Calu3 (cell line): ENCODE data around the gene MCF2L2. TPM values are rescaled to one million over a fixed set of nuclear protein-coding genes. Genes with fewer than 3 reads are reported as not detected.

Experiments used
- BruUV-seq: library from RNA; stranded (reverse); fragments of 400-500 nt; replicated peaks from 2 replicates; lab custom pipeline; 2021; lab: Mats Ljungman, UMichigan
- CTCF ChIA-PET: fragments of 300-600 bp; sonication (Branson Sonifier 250); formaldehyde crosslinking; loops from one replicate; lab custom pipeline; 2022; ENCODE audit warnings: antibody characterized with exemption; lab: Charles Lee
- DNase-seq: peaks from one replicate; pipeline ENCODE4 v3.0.0; 2022
- H3K27ac Mint-ChIP-seq: one replicate; pipeline ENCODE4 v1.8.0; 2022; ENCODE audit warnings: mixed read lengths; ENCODE audit not compliant: unreplicated experiment
- H3K27me3 Mint-ChIP-seq: one replicate; pipeline ENCODE4 v1.8.0; 2022; ENCODE audit warnings: mixed read lengths; ENCODE audit not compliant: unreplicated experiment
- H3K36me3 Mint-ChIP-seq: one replicate; pipeline ENCODE4 v1.8.0; 2022; ENCODE audit warnings: mild to moderate bottlenecking, moderate library complexity, mixed read lengths; ENCODE audit not compliant: insufficient read depth, unreplicated experiment
- H3K4me1 Mint-ChIP-seq: one replicate; pipeline ENCODE4 v1.8.0; 2022; ENCODE audit warnings: mild to moderate bottlenecking, low read depth, mixed read lengths; ENCODE audit not compliant: unreplicated experiment
- H3K4me3 Mint-ChIP-seq: one replicate; pipeline ENCODE4 v1.8.0; 2022; ENCODE audit warnings: mild to moderate bottlenecking, low read depth, moderate library complexity, mixed read lengths; ENCODE audit not compliant: unreplicated experiment
- H3K9me3 Mint-ChIP-seq: one replicate; pipeline ENCODE4 v1.8.0; 2022; ENCODE audit warnings: low read depth, mixed read lengths; ENCODE audit not compliant: unreplicated experiment
- CTCF ChIP-seq: fragments of 200-600 bp; IDR thresholded peaks from one replicate; pipeline ENCODE4 v1.8.0; 2022; ENCODE audit warnings: antibody characterized with exemption; ENCODE audit not compliant: unreplicated experiment
- intact Hi-C: fragments of 100-400 bp; cut with micrococcal nuclease; formaldehyde crosslinking; loops from one replicate; pipeline ENCODE4 v1.10.0; 2022; ENCODE audit not compliant: unreplicated experiment
- total RNA-seq: library from RNA; stranded (reverse); gene quantifications from 2 replicates; pipeline ENCODE4 v1.2.3, GENCODE V29; 2022

MCF2L2 gene
- total RNA-seq, 1 experiment from 2014 or later = 0.35 TPM

DNA sequence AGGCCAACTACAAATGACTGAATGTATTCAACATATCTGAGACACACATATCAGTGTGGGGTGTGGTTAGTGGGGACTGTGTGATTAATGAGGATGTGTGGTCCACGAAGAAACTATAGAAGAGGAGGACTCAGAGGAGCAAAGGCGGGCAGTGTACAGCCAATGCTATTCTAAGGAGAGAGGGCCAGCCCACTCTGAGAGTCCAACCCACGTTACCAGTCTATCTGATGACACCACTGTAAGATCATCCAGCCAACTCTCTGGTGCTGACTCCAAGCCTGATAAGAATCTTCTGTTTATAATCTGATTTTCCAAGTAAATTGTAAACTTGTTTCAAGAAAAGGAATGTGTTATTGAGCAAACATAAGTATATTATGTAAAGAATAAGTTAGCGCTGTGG is 47.2 kb downstream of the MCF2L2 start:
- H3K4me3 Mint-ChIP-seq = no peak overlapping the region
- CTCF ChIA-PET = interaction anchor here (1.5 to 6.6 kb wide), 2 partner anchors 10 to 195 kb away, joined by 4 to 224 read pairs; no protein-coding TSS in a partner anchor
- no TSS peak for BruUV-seq
- no peaks in the 10 kb centered on the region for H3K27me3 Mint-ChIP-seq
- intact Hi-C loops = loop anchor here (5.0 kb wide), 1 partner anchor 54 kb away; no protein-coding TSS in a partner anchor
- TF ChIP-seq CTCF = no peak
- no peak overlapping the region for H3K27ac Mint-ChIP-seq
- H3K36me3 Mint-ChIP-seq = no peaks in the 10 kb centered on the region
- DNase-seq = no peak
- H3K9me3 Mint-ChIP-seq = no peaks in the 10 kb centered on the region
- H3K4me1 Mint-ChIP-seq = peaks cover 51% of the 10 kb centered on the region

DNA sequence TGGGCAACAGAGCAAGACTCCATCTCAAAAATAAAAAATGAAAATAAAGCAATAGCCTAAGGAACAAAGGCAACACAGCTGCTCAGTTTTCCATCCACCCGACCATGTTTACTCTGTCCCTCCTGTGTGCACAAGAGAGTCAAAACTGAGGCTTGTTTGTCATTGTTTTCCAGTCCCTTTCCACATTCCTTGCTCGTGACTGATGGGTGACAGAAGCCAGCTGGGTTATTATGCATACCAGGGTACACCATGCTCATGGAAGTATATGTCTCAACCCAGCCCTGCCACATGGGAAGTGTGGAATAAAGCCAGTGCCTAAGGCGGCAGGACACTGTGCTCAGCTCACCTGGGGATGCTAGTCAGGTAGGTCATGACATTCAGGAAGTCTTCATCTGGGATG is 49.5 kb downstream of the MCF2L2 start:
- no peak overlapping the region for H3K4me3 Mint-ChIP-seq
- H3K4me1 Mint-ChIP-seq = peaks cover 40% of the 10 kb centered on the region
- CTCF ChIA-PET = interaction anchor here (2.5 kb wide), 1 partner anchor 194 kb away, joined by 9 read pairs; no protein-coding TSS in a partner anchor
- intact Hi-C loops = no loop called here
- H3K27ac Mint-ChIP-seq = no peak overlapping the region
- H3K27me3 Mint-ChIP-seq = no peaks in the 10 kb centered on the region
- BruUV-seq = no TSS peak
- H3K36me3 Mint-ChIP-seq = no peaks in the 10 kb centered on the region
- TF ChIP-seq CTCF = no peak
- DNase-seq = no peak
- H3K9me3 Mint-ChIP-seq = no peaks in the 10 kb centered on the region

GRCh38 chr3:183378545-183378944 is 49.9 kb downstream of the MCF2L2 start:
- Mint-ChIP-seq H3K27ac (no peak overlapping the region), H3K36me3 (no peaks in the 10 kb centered on the region), H3K27me3 (no peaks in the 10 kb centered on the region), H3K9me3 (no peaks in the 10 kb centered on the region), H3K4me3 (no peak overlapping the region), H3K4me1 (peaks cover 37% of the 10 kb centered on the region)
- BruUV-seq = no TSS peak
- CTCF ChIA-PET = interaction anchor here (2.5 kb wide), 1 partner anchor 194 kb away, joined by 9 read pairs; no protein-coding TSS in a partner anchor
- TF ChIP-seq CTCF = no peak
- no peak for DNase-seq
- intact Hi-C loops = no loop called here

DNA sequence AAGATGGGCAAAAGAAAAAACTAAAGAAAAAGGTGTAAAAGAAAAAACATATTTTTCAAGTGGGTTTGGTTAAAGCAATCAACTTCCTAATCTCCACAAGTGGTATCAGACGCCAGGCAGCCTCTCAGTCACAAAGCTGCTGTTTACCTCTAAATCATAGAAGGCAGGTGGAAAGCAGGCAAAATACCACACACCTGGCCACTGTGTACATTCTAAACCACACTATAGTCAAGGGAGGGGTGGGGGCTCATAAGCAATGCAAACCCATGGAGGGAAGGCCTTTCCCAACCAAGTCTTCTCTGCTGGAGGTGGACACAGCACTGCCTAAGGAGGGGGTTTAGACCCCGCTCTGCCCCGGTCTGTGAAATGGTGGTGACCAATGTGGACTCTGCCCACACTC is 50.4 kb downstream of the MCF2L2 start:
- H3K27me3 Mint-ChIP-seq = no peaks in the 10 kb centered on the region
- no peak overlapping the region for H3K27ac Mint-ChIP-seq
- peaks cover 37% of the 10 kb centered on the region for H3K4me1 Mint-ChIP-seq
- DNase-seq = no peak
- no peak overlapping the region for H3K4me3 Mint-ChIP-seq
- no peak for TF ChIP-seq CTCF
- no TSS peak for BruUV-seq
- no peaks in the 10 kb centered on the region for H3K36me3 Mint-ChIP-seq
- CTCF ChIA-PET = interaction anchor here (2.5 kb wide), 1 partner anchor 193 kb away, joined by 9 read pairs; no protein-coding TSS in a partner anchor
- H3K9me3 Mint-ChIP-seq = no peaks in the 10 kb centered on the region
- intact Hi-C loops = no loop called here
